ENCODE results near the gene NMNAT2. TPM values are rescaled to one million over a fixed set of nuclear protein-coding genes. Genes with fewer than 3 reads are reported as not detected.

NMNAT2 gene
- total and polyA plus RNA-seq, 2 of the 8 experiments (the other 6 are each of a cell fraction or from before 2014, with no cell fraction given) = 6.5 to 20.9 TPM

DNA sequence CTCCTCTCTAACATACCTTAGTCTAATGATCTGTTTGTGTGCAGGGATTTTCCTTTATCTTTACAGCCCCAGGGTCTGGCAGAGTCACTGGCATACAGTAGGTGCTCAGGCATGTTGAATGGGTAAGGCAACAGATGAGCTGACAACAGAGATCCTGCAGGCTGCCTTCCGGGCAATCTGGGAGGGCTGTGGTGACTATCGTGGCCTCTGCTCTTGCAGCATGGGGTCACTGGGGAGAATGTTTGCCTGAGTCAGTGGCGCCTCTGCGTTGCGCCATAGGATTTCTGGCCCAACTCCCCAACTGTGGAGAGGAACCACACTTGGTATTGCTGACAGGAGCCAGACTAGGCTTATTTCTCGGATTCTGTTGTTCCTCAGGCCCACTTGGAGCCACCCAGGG lies 138.3 kb downstream of the NMNAT2 start:
- no peak overlapping the region for H2BK120ac ChIP-seq (replicated peaks; ENCODE audit: low read depth, low read length)
- H3K4me1 ChIP-seq (replicated peaks in 1 of 4; ENCODE audit: control insufficient read depth in 3 of 4, insufficient read depth in 4 of 4, low read length in 3 of 4) = peaks cover 14 to 23% (median 18%) of the 10 kb centered on the region in 4 experiments
- H3K27ac ChIP-seq (ENCODE audit: low read depth, low read length) = no peak overlapping the region
- H4K20me1 ChIP-seq (replicated peaks in 1 of 2; ENCODE audit: control insufficient read depth in 1 of 2, insufficient read depth in 2 of 2, low read length in 2 of 2) = no peaks in the 10 kb centered on the region
- no peak overlapping the region for H2AFZ ChIP-seq (ENCODE audit: low read length)
- H3K79me2 ChIP-seq (ENCODE audit: control insufficient read depth in 1 of 2, insufficient read depth in 2 of 2, low read length in 2 of 2) = no peaks in the 10 kb centered on the region
- POLR2A ChIA-PET (ENCODE audit: partially characterized antibody) = no interaction called here
- no peak overlapping the region for H3K4me2 ChIP-seq (ENCODE audit: insufficient read depth in 1 of 2, low read depth in 2 of 2, low read length in 2 of 2)
- no peaks in the 10 kb centered on the region for H3K23me2 ChIP-seq (ENCODE audit: low read depth, low read length)
- no peak overlapping the region for H3K4ac ChIP-seq (replicated peaks; ENCODE audit: insufficient read length, low read depth, low read length)
- no peak overlapping the region for H3K18ac ChIP-seq (ENCODE audit: extremely low read depth, low read length)
- CTCF ChIA-PET (ENCODE audit: partially characterized antibody) = interaction anchor here (0.5 to 6.8 kb wide), 21 partner anchors 10 to 347 kb away, joined by 3 to 84 read pairs (median 5); partner anchors contain the start of gene NMNAT2
- TF ChIP-seq EGR1 (IDR thresholded peaks at IDR 0.05; ENCODE audit: borderline replicate concordance, low read depth, low read length) (no peak), POU5F1 (IDR thresholded peaks at IDR 0.05; ENCODE audit: low read depth, low read length) (no peak), KDM5A (IDR thresholded peaks at IDR 0.05; ENCODE audit: low read length) (no peak), E2F6 (IDR thresholded peaks at IDR 0.05) (no peak), RAD21 (IDR thresholded peaks at IDR 0.05 in 1 of 2, conservative IDR thresholded peaks at IDR 0.05 in 1 of 2; ENCODE audit: low read depth in 2 of 2, low read length in 2 of 2) (no peak), YY1 (IDR thresholded peaks at IDR 0.05; ENCODE audit: low read depth, low read length) (no peak), KDM1A (IDR thresholded peaks at IDR 0.05; ENCODE audit: borderline replicate concordance, low read length) (no peak), CTCF (IDR thresholded peaks at IDR 0.05; ENCODE audit: control extremely low read depth in 1 of 3, insufficient read depth in 1 of 3, low read depth in 1 of 3, low read length in 3 of 3) (no peak), ATF3 (IDR thresholded peaks at IDR 0.05; ENCODE audit: insufficient read depth, low read depth, low read length) (no peak)
- H4K5ac ChIP-seq (ENCODE audit: insufficient read length, low read depth, low read length) = no peak overlapping the region
- H3K27me3 ChIP-seq (replicated peaks in 1 of 4; ENCODE audit: control insufficient read depth in 3 of 4, extremely low read depth in 1 of 4, insufficient read depth in 3 of 4, low read length in 3 of 4) = no peaks in the 10 kb centered on the region
- no peaks in the 10 kb centered on the region for H3K9me3 ChIP-seq (ENCODE audit: insufficient read depth in 2 of 2, low read depth in 1 of 2, low read length in 1 of 2)
- DNase-seq (ENCODE audit: low read depth in 1 of 2, low spot score in 2 of 2) = no peak
- 88% methylated on average over 6 of the region's 6 CpGs; no CpG with 5 or more reads in 1 of the 2 experiments for WGBS, 2 experiments (ENCODE audit: extremely low coverage in 1 of 2, insufficient coverage in 1 of 2, insufficient read length in 1 of 2, insufficient replicate concordance in 2 of 2, low coverage in 1 of 2, low lambda C conversion rate in 2 of 2, missing lambda C conversion rate in 1 of 2)
- no peak overlapping the region for H3K23ac ChIP-seq (ENCODE audit: insufficient read length)
- no peak overlapping the region; the same call in 1 of the 2 replicates for H4K8ac ChIP-seq (ENCODE audit: extremely low read depth, insufficient read depth, low read length)
- no peak overlapping the region for H3K9ac ChIP-seq (replicated peaks in 1 of 4; ENCODE audit: extremely low read depth in 1 of 4, low read depth in 3 of 4, low read length in 3 of 4)
- H2BK15ac ChIP-seq (ENCODE audit: low read length) = no peak overlapping the region
- H3K79me1 ChIP-seq (ENCODE audit: low read depth, low read length) = no peaks in the 10 kb centered on the region
- no peaks in the 10 kb centered on the region for H3K36me3 ChIP-seq (ENCODE audit: control insufficient read depth in 2 of 4, insufficient read depth in 4 of 4, low read length in 3 of 4)
- peak overlapping the region; percentile 24 for H2BK20ac ChIP-seq (ENCODE audit: low read length)
- no peak overlapping the region for H3K4me3 ChIP-seq (ENCODE audit: extremely low read depth in 1 of 4, insufficient read depth in 2 of 4, low read depth in 3 of 4, low read length in 4 of 4)
- H2AK5ac ChIP-seq (ENCODE audit: low read depth, low read length) = no peak overlapping the region
- H4K91ac ChIP-seq (replicated peaks; ENCODE audit: insufficient read length, low read length) = peak overlapping the region; percentile 8
- no peak overlapping the region for H3K14ac ChIP-seq (ENCODE audit: insufficient read length)
- H3K56ac ChIP-seq (replicated peaks; ENCODE audit: insufficient read length, low read depth, low read length) = no peak overlapping the region
- H2BK5ac ChIP-seq (ENCODE audit: low read depth, low read length) = 0 out of 2 replicates have a peak overlapping the region, but pooled peaks have one; percentile 31
- no peak overlapping the region for H2BK12ac ChIP-seq (ENCODE audit: low read depth, low read length)
- FAIRE-seq = no peak
